Liver (tissue), 9 donors: ENCODE results near the gene SLC38A2. TPM values are rescaled to one million over a fixed set of nuclear protein-coding genes. Genes with fewer than 3 reads are reported as not detected.

ENCODE experiments used
- DNase-seq: peaks from one replicate; pipeline ENCODE4 v3.0.0-alpha.2; 2017; ENCODE audit warnings: low spot score
- H3K27ac ChIP-seq, 2 donors: one replicate each; pipeline ENCODE4 v1.7.0; 2013; ENCODE audit warnings: inconsistent platforms in 2 of 2, low read length in 2 of 2, control low read depth in 1 of 2, low read depth in 1 of 2, mild to moderate bottlenecking in 1 of 2
- H3K27me3 ChIP-seq, 4 donors: one replicate each; pipeline versions ENCODE4 v1.6.1 to v1.7.0; 2013; ENCODE audit warnings: low read length in 3 of 4, inconsistent platforms in 1 of 4, mild to moderate bottlenecking in 1 of 4, moderate library complexity in 1 of 4; ENCODE audit not compliant: control insufficient read depth in 4 of 4, insufficient read depth in 4 of 4
- H3K36me3 ChIP-seq, 4 donors: one replicate each; pipeline versions ENCODE4 v1.6.1 to v1.7.0; 2013; ENCODE audit warnings: low read length in 3 of 4, mild to moderate bottlenecking in 3 of 4, low read depth in 1 of 4, moderate library complexity in 1 of 4; ENCODE audit not compliant: control insufficient read depth in 4 of 4, insufficient read depth in 3 of 4
- H3K4me1 ChIP-seq, 4 donors: one replicate each; pipeline versions ENCODE4 v1.6.1 to v1.7.0; 2013; ENCODE audit warnings: low read length in 3 of 4, mild to moderate bottlenecking in 3 of 4, moderate library complexity in 1 of 4; ENCODE audit not compliant: control insufficient read depth in 4 of 4, insufficient read depth in 4 of 4
- H3K4me3 ChIP-seq, 3 donors: one replicate each; pipeline versions ENCODE4 v1.6.1 to v1.7.0; 2013; ENCODE audit warnings: low read length in 3 of 3, control low read depth in 1 of 3, low read depth in 1 of 3, mild to moderate bottlenecking in 1 of 3
- H3K9ac ChIP-seq, 2 donors: one replicate each; pipeline ENCODE4 v1.7.0; 2013; ENCODE audit warnings: low read length in 2 of 2, mild to moderate bottlenecking in 2 of 2, moderate library complexity in 2 of 2, control low read depth in 1 of 2, low read depth in 1 of 2
- H3K9me3 ChIP-seq, 4 donors: one replicate each; pipeline versions ENCODE4 v1.6.1 to v1.7.0; 2013; ENCODE audit warnings: low read length in 3 of 4; ENCODE audit not compliant: control insufficient read depth in 4 of 4
- ATF3 ChIP-seq: IDR thresholded peaks from 2 replicates; pipeline ENCODE4 v1.6.1; 2016; ENCODE audit warnings: antibody characterized with exemption
- CTCF ChIP-seq: fragments of 150-350 bp; IDR thresholded peaks from 2 replicates; pipeline ENCODE4 v1.5.1; 2017; ENCODE audit warnings: improper control_type of control experiment, low read depth, low read length; ENCODE audit not compliant: missing input control
- EGR1 ChIP-seq, 2 donors: IDR thresholded peaks; 2 replicates each; pipeline ENCODE4 v1.6.1; 2016 to 2018; ENCODE audit warnings: antibody characterized with exemption in 2 of 2, low read depth in 2 of 2
- FOXA1 ChIP-seq: IDR thresholded peaks from 2 replicates; pipeline ENCODE4 v1.6.1; 2016; ENCODE audit warnings: antibody characterized with exemption
- FOXA2 ChIP-seq: IDR thresholded peaks from 2 replicates; pipeline ENCODE4 v1.6.1; 2016; ENCODE audit warnings: antibody characterized with exemption
- GABPA ChIP-seq, 2 donors: IDR thresholded peaks in 1 of 2; conservative IDR thresholded peaks in 1 of 2; 2 replicates each; pipeline ENCODE4 v1.6.1; 2016; ENCODE audit warnings: antibody characterized with exemption in 2 of 2, mild to moderate bottlenecking in 1 of 2, moderate library complexity in 1 of 2
- HNF4A ChIP-seq, 2 donors: conservative IDR thresholded peaks; 2 replicates each; pipeline ENCODE4 v1.6.1; 2016; ENCODE audit warnings: antibody characterized with exemption in 2 of 2, mild to moderate bottlenecking in 2 of 2
- HNF4G ChIP-seq: IDR thresholded peaks from 2 replicates; pipeline ENCODE4 v1.6.1; 2016; ENCODE audit warnings: antibody characterized with exemption
- JUND ChIP-seq, 2 donors: IDR thresholded peaks; 2 replicates each; pipeline ENCODE4 v1.6.1; 2016; ENCODE audit warnings: antibody characterized with exemption in 2 of 2
- NR2F2 ChIP-seq: IDR thresholded peaks from 2 replicates; pipeline ENCODE4 v1.6.1; 2016; ENCODE audit warnings: antibody characterized with exemption
- RAD21 ChIP-seq, 2 donors: IDR thresholded peaks; 2 replicates each; pipeline ENCODE4 v1.6.1; 2016; ENCODE audit warnings: antibody characterized with exemption in 2 of 2, mild to moderate bottlenecking in 2 of 2
- RXRA ChIP-seq, 2 donors: IDR thresholded peaks; 2 replicates each; pipeline ENCODE4 v1.6.1; 2017 to 2018; ENCODE audit warnings: antibody characterized with exemption in 2 of 2, mild to moderate bottlenecking in 1 of 2
- SP1 ChIP-seq: IDR thresholded peaks from 2 replicates; pipeline ENCODE4 v1.6.1; 2018; ENCODE audit warnings: antibody characterized with exemption, mild to moderate bottlenecking
- TAF1 ChIP-seq: conservative IDR thresholded peaks from 2 replicates; pipeline ENCODE4 v1.6.1; 2016; ENCODE audit warnings: antibody characterized with exemption, mild to moderate bottlenecking
- YY1 ChIP-seq: IDR thresholded peaks from 2 replicates; pipeline ENCODE4 v1.6.1; 2016; ENCODE audit warnings: antibody characterized with exemption, mild to moderate bottlenecking
- ZBTB33 ChIP-seq: IDR thresholded peaks from 2 replicates; pipeline ENCODE4 v1.6.1; 2016; ENCODE audit warnings: antibody characterized with exemption
- WGBS: extraction: QIAGEN DNeasy Blood & Tissue Kit; methylation state at CpG from one replicate; pipeline ENCODE4 v1.1.7; 2013; 5-methylcytosine and 5-hydroxymethylcytosine counted together
- polyA plus RNA-seq, 2 donors: library from polyadenylated mRNA; stranded (reverse) in 1 of 2; unstranded in 1 of 2; fragments of 200-250 nt in 1 of 2; fragments of >200 nt in 1 of 2; fragmentation: Nextera tagmentation in 1 of 2; extraction: Ambion mirVana in 1 of 2; gene quantifications; one replicate each; pipeline versions ENCODE4 v1.2.1 to v1.2.3, GENCODE V29; 2013 to 2015
- total RNA-seq, 2 donors: library from RNA; depleted of rRNA; stranded (reverse); fragments of >200 nt; gene quantifications; one replicate each; pipeline ENCODE4 v1.2.3, GENCODE V29; 2014
- TF ChIP-seq, protein P1 (sequence below): IDR thresholded peaks from 2 replicates; pipeline ENCODE4 v1.6.1; 2016; ENCODE audit warnings: antibody characterized with exemption
- TF ChIP-seq, protein P2 (sequence below): IDR thresholded peaks from 2 replicates; pipeline ENCODE4 v1.6.1; 2016; ENCODE audit warnings: antibody characterized with exemption, mild to moderate bottlenecking
- donor health status: healthy.
- donor health status: healthy.
- donor health status: healthy.
- donor health status: healthy.
- donor health status: healthy.

Gene SLC38A2
- total and polyA plus RNA-seq, 4 donors = 50.6 to 472 (median 97.4) TPM

DNA sequence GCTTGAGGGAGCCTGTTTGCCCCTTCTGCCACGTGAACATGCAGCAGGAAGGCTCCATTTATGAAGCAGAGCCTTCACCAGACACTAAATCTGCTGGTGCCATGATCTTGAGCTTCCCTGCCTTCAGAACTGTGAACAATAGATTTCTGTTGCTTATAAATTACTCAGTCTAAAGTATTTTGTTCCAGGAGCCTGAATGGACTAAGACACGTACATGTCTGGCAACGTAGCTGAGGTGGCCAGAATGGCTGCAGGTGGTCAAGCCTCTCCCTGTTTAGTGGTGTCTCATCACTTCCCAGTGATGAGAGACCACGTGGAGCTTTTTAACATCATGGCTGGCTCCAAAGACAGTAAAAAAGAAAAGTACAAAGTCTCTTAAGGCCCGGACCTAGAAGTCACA, 32.2 kb upstream of the SLC38A2 start (continued):
- no peak for TF ChIP-seq FOXA1
- TF ChIP-seq ATF3 = no peak
- no peak for TF ChIP-seq GABPA (IDR thresholded peaks at IDR 0.05 in 1 of 2, conservative IDR thresholded peaks at IDR 0.05 in 1 of 2)
- no peak for TF ChIP-seq HNF4A (conservative IDR thresholded peaks at IDR 0.05)
- TF ChIP-seq, protein P1, sequence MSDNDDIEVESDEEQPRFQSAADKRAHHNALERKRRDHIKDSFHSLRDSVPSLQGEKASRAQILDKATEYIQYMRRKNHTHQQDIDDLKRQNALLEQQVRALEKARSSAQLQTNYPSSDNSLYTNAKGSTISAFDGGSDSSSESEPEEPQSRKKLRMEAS = no peak
- TF ChIP-seq YY1 = no peak
- no peak for TF ChIP-seq EGR1 (IDR thresholded peaks at IDR 0.05; ENCODE audit: low read depth in 2 of 2)
- no peak for TF ChIP-seq JUND (IDR thresholded peaks at IDR 0.05)
- TF ChIP-seq RAD21 (IDR thresholded peaks at IDR 0.05) = no peak
- no peak for TF ChIP-seq SP1

DNA sequence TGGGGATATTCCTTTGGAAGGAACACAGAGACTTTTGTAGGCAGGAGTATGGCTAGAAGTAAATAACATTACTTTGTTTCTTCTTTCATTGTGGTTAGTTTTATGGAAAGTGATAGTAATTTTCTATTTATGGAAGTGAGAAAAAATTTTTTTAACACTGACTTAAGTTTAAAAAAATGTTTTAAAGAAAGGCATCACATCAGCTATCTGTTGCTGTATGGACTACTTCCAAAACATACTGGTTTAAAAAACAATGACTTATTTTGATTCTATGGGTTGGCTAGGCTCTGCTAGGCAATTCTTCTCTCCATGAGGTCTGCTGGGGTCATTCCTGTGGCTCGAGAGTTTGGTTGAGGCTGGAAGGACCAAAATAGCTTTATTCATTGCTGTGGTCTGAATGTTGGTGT, 31.7 kb upstream of the SLC38A2 start:
- no peak overlapping the region for H3K9ac ChIP-seq
- no peak for DNase-seq
- 82% methylated on average over 1 of the region's 1 CpG for WGBS
- no peak overlapping the region for H3K4me3 ChIP-seq
- no peaks in the 10 kb centered on the region for H3K9me3 ChIP-seq
- no peaks in the 10 kb centered on the region for H3K36me3 ChIP-seq
- peaks cover 0 to 1% (median 0%) of the 10 kb centered on the region in 4 donors for H3K4me1 ChIP-seq
- TF ChIP-seq HNF4G (no peak), NR2F2 (no peak), EGR1 (IDR thresholded peaks at IDR 0.05; ENCODE audit: low read depth in 2 of 2) (no peak), RAD21 (IDR thresholded peaks at IDR 0.05) (no peak), GABPA (IDR thresholded peaks at IDR 0.05 in 1 of 2, conservative IDR thresholded peaks at IDR 0.05 in 1 of 2) (no peak), SP1 (no peak), FOXA2 (no peak), RXRA (IDR thresholded peaks at IDR 0.05) (no peak), TAF1 (no peak), ZBTB33 (no peak), CTCF (no peak), FOXA1 (no peak), ATF3 (no peak)
- TF ChIP-seq, protein P1 = no peak
- TF ChIP-seq, protein P2, sequence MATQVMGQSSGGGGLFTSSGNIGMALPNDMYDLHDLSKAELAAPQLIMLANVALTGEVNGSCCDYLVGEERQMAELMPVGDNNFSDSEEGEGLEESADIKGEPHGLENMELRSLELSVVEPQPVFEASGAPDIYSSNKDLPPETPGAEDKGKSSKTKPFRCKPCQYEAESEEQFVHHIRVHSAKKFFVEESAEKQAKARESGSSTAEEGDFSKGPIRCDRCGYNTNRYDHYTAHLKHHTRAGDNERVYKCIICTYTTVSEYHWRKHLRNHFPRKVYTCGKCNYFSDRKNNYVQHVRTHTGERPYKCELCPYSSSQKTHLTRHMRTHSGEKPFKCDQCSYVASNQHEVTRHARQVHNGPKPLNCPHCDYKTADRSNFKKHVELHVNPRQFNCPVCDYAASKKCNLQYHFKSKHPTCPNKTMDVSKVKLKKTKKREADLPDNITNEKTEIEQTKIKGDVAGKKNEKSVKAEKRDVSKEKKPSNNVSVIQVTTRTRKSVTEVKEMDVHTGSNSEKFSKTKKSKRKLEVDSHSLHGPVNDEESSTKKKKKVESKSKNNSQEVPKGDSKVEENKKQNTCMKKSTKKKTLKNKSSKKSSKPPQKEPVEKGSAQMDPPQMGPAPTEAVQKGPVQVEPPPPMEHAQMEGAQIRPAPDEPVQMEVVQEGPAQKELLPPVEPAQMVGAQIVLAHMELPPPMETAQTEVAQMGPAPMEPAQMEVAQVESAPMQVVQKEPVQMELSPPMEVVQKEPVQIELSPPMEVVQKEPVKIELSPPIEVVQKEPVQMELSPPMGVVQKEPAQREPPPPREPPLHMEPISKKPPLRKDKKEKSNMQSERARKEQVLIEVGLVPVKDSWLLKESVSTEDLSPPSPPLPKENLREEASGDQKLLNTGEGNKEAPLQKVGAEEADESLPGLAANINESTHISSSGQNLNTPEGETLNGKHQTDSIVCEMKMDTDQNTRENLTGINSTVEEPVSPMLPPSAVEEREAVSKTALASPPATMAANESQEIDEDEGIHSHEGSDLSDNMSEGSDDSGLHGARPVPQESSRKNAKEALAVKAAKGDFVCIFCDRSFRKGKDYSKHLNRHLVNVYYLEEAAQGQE = no peak
- no peak overlapping the region for H3K27ac ChIP-seq
- H3K27me3 ChIP-seq = no peaks in the 10 kb centered on the region
